HG03103 (cell line): ENCODE measurements around the gene TCEANC.
A peak's percentile ranks its signal among the peaks of the same experiment; 100 is the strongest.
"Not testable (repeated sequence)": the region's sequence is repeated elsewhere in the genome, so short reads cannot be mapped to it uniquely, and the experiment has no call there.

Experiments
- ATAC-seq: cut with Tn5 transposase; IDR thresholded peaks from one replicate; pipeline ENCODE4 v1.9.1; 2021; ENCODE audit warnings: low read depth; ENCODE audit not compliant: unreplicated experiment

TCEANC gene

DNA sequence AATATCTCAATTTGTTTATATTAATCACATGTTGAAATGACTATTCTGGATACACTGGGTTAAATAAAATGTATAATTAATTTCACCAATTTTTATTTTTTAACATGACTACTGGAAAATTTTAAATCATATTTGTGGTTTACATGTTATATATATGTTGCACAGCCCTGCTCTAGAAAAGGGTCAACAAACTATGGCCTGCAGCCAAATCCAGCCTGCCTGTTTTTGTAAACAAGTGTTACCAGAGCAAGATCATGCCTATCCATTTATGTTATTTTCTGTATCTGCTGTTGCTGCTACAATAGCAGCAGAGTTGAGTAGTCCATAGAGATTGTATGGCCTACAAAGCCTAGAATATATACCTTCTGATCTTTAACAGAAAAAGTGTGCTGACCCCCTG lies 1.2 kb downstream of the TCEANC start:
- no peak for ATAC-seq

GRCh38 chrX:13655674-13656073 lies 2.7 kb downstream of the TCEANC start:
- no peak for ATAC-seq

DNA sequence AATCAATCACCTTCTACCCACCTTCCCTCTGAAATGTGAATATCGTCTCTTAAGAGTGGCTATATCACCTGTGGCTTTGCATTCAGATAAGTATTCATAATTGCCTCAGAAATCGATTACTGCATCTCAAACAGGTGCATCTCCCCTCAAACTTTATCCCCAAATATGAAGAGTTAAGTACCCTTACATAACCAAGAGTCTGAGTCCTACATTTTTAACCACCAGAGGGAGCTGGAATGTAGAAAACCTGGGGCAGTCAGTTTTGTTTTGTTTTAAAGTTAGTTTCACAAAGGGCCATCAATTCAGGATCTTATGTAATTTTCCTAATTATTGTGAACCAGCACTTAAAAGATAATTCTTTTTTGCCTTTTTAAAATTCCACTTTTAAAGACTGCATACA lies 5.7 kb downstream of the TCEANC start:
- no peak for ATAC-seq

DNA sequence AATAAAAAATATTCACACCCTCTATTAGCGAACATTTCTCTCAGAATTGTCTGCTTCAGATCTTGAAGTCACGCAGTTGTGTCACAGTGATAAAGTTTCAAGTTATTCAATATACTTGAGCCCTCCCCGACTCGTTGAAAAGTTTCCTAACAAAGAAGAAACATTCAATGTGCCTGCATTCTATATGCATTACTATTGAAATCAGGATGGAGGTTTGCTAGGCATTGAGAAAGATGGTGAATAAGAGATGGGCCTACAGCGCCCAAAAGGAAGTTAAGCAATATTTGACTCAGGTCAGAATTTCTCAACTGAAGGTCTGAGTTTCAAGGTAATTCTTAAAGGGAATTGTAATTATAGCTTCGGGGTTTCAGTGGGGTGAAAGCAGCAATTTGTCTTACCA lies 6.1 kb downstream of the TCEANC start:
- no peak for ATAC-seq

GRCh38 chrX:13661735-13662288 lies 8.9 kb downstream of the TCEANC start:
- no peak for ATAC-seq

GRCh38 chrX:13662355-13662791 lies 9.4 kb downstream of the TCEANC start:
- no peak for ATAC-seq

- ATAC-seq, result no peak
Measured at GRCh38 chrX:13664020-13664419, 11.1 kb downstream of the TCEANC start.

DNA sequence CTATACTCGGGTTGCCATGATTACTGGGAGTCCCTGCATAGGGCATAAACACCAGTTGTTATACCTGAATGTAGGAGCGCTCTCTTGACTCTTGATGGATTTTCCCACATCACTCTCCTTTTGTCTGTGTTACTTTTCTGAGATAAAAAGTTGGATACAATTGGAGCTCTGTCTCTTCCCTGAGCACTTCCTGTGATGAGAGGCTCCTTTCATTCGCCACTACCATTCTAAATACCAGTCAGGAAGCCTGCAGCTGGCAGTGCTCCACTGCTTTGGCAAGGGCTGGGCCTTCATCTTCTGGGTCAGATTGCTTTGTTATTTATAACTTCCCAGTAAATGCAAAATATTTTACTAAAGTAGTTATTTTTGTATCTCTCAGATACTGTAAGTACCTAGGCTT lies 13.9 kb downstream of the TCEANC start:
- ATAC-seq, result no peak

GRCh38 chrX:13667919-13668318 lies 15.0 kb downstream of the TCEANC start:
- ATAC-seq, result no peak

DNA sequence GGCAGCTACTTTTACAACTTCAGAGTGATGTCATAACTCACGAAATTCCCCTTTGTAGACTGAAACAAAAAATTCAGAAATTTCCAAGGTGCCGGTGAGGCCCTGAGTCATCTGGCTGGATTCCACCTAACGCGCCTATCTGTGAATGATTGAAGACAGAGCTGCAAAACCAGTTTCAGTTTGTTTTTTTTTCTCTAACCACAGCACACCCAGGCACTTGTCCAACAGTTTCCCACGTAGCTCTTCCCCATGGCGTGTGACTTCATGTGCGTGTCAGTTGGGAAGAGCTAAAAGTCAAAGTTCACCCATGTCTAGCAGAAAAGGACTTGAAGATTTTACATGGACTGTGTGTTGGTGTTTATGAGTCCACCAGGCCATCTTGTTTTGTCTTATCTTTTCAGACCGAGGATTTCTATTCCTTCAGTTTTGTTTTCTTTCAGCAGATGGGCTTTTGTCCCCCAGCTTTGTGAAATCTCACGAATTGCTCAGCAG lies 16.4 kb downstream of the TCEANC start:
- ATAC-seq, result peak; percentile 67

- not testable (repeated sequence) for ATAC-seq
Measured at GRCh38 chrX:13669755-13670154, 16.8 kb downstream of the TCEANC start.

DNA sequence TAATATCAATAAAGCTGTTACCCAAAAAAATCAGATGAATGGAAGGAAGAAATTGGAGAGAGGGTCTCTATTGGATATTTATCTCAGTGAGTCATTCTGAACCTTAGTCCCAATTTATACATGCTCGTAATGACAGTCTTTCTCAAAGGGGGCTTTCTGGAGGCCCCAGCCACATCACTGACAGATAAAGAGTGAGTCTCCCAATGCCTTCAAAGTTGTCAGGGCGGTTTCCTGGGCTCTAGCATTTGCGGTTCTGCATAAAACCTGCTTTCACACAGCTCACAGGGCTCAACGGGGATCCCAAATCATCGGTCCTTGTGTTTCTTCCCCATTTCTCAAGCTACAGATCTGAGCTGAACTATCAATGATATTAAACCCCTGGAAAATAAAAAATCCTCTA lies 17.3 kb downstream of the TCEANC start:
- no peak for ATAC-seq

DNA sequence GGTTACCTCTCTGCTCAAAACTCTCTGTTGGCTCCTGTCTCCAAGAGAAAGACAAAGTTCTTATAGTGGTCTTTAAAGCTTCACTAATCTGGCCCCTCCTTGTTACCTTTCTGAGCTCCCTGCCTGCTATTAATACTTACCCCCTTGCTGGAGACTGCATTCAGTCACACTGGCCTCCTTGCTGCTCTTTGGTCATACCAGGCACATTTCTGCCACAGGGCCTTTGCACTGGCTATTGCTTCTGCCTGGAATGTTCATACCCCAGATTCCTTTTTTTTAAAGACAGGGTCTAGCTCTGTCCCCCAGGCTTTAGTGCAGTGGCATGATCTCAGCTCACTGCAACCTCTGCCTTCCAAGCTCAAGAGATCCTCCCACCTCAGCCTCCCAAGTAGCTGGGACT lies 20.1 kb downstream of the TCEANC start:
- no peak for ATAC-seq

DNA sequence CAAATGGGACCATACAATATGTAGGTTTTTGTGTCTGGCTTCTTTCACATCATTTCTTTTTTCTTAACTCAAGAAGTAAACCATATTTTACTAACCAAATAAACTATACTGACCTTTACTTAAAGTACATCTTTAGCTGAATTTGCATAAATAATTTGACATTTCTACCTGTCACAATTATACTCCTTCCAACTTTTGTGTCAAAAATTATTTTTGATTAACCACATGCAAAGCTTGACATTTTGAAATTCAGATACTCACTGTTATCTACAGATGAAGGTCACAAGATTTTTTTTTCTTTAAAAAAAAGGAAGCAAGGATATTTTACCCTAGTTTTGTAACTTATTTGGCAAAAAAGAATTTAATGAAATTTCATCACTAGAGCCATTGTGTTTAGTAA lies 23.9 kb downstream of the TCEANC start:
- no peak for ATAC-seq

- ATAC-seq, result not testable (repeated sequence)
Measured at GRCh38 chrX:13679700-13680099, 26.8 kb downstream of the TCEANC start.

DNA sequence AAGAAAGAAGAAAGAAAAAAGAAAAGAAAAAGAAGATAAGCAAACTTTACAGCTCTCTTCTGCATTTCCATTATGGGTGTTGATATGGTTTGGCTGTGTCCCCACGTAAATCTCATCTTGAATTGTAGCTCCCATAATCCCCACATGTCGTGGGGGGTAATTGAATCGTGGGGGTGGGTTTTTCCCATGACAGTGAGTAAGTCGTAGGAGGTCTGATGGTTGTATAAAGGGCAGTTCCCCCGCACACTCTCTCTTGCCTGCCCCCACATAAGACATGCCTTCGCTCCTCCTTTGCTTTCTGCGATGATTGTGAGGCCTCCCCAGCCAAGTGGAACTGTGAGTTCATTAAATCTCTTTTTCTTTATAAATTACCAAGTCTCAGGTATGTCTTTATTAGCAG lies 28.7 kb downstream of the TCEANC start:
- ATAC-seq, result no peak

- no peak for ATAC-seq
Measured at GRCh38 chrX:13684361-13684760, 31.4 kb downstream of the TCEANC start.

GRCh38 chrX:13685126-13685763 lies 32.3 kb downstream of the TCEANC start:
- no peak for ATAC-seq

DNA sequence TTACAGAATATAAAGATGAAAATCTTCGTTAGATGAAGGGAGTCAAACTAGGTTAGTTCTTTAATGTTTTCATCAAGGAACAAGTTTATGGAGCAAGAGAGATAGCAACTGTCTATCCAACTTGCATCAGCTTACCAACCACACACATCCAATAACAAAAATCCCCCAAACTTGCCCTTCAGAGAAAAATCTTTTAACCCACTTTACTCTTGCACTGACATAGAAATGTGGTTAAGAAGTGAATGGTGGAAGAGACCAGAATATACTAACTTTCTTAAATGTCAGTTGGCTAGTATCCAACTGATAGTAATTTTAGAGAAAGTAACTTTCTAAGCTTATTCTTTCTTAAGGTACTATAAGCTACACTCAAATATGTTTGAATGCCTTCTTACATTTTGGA lies 34.3 kb downstream of the TCEANC start:
- no peak for ATAC-seq

DNA sequence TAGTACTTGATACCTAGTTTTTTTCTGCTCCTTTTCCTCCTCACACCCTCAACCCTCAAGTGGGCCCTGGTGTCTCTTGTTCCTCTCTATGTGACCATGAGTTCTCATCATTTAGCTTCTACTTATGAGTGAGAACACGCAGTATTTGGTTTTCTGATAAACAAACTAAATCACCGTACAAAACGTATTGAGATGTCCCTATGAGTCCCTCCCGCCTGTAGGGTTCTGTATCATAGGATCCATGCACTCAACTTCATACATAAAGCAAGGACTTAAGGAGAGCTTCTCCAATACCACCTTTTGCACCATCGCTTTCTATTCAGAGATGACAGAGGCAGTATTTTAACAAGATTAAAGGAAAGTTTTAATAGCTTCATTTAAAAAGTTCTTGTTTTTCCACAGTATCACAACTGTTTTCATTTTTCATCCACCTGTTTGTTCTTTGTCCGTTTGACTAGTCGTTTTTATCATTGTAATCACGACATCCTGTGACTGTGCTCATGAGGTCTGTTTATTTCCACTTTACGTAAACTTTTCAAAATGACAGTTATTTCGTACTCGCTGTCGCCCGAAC lies 35.5 kb downstream of the TCEANC start:
- ATAC-seq, result no peak

- ATAC-seq, result peak; percentile 75
Measured at GRCh38 chrX:13688958-13689740, 36.2 kb downstream of the TCEANC start, which contains the start of gene RAB9A. Gene RAB9A (plus strand): TSS chrX:13689128. CDS start chrX:13708747, 19,619 bp downstream.
